Central memory CD8-positive, alpha-beta T cell (primary cell): ENCODE measurements around the gene ZFYVE21.
A peak's percentile ranks its signal among the peaks of the same experiment; 100 is the strongest.

Source experiments
- ATAC-seq: fragments of 150-1000 bp; cut with Tn5 transposase; replicated peaks from 2 replicates; pipeline ENCODE4 v1.10.0; 2022; ENCODE audit warnings: mild to moderate bottlenecking, moderate FRiP score, moderate number of reproducible peaks; ENCODE audit not compliant: poor library complexity, severe bottlenecking; ENCODE audit errors: extremely low read depth
- DNase-seq, 2 donors: peaks; one replicate each; pipeline ENCODE4 v3.0.0; 2021; ENCODE audit warnings: low spot score in 2 of 2
- H3K27ac Mint-ChIP-seq: one replicate; pipeline ENCODE4 v1.8.0; 2022; ENCODE audit warnings: low read depth, mild to moderate bottlenecking, moderate library complexity, mixed read lengths
- H3K27me3 Mint-ChIP-seq: one replicate; pipeline ENCODE4 v1.8.0; 2022; ENCODE audit warnings: mixed read lengths
- H3K36me3 Mint-ChIP-seq: one replicate; pipeline ENCODE4 v1.8.0; 2022; ENCODE audit warnings: mild to moderate bottlenecking, moderate library complexity, mixed read lengths; ENCODE audit not compliant: insufficient read depth
- H3K4me1 Mint-ChIP-seq: one replicate; pipeline ENCODE4 v1.8.0; 2022; ENCODE audit warnings: mixed read lengths
- H3K4me3 Mint-ChIP-seq: one replicate; pipeline ENCODE4 v1.8.0; 2022; ENCODE audit warnings: mild to moderate bottlenecking, moderate library complexity, mixed read lengths
- H3K9me3 Mint-ChIP-seq: one replicate; pipeline ENCODE4 v1.8.0; 2022; ENCODE audit warnings: mixed read lengths

ZFYVE21 gene

GRCh38 chr14:103711516-103712431 lies 3.8 kb upstream of the ZFYVE21 start:
- no peak overlapping the region for H3K4me3 Mint-ChIP-seq

GRCh38 chr14:103712633-103713247 lies 2.9 kb upstream of the ZFYVE21 start:
- H3K4me3 Mint-ChIP-seq = no peak overlapping the region

More at GRCh38 chr14:103711516-103712431, 3.8 kb upstream of the ZFYVE21 start:
- Mint-ChIP-seq H3K27me3 (no peaks in the 10 kb centered on the region), H3K9me3 (no peaks in the 10 kb centered on the region), H3K4me1 (peaks cover 20% of the 10 kb centered on the region), H3K36me3 (peaks cover 18% of the 10 kb centered on the region), H3K27ac (no peak overlapping the region)
- ATAC-seq (no peak), DNase-seq (no peak)

GRCh38 chr14:103713304-103714062 lies 2.1 kb upstream of the ZFYVE21 start:
- H3K27ac Mint-ChIP-seq = peak overlapping the region; percentile 78
- DNase-seq (no peak), ATAC-seq (no peak)
- H3K4me3 Mint-ChIP-seq = peak overlapping the region; percentile 93
- no peaks in the 10 kb centered on the region for H3K27me3 Mint-ChIP-seq
- H3K4me1 Mint-ChIP-seq = peaks cover 37% of the 10 kb centered on the region
- H3K9me3 Mint-ChIP-seq = no peaks in the 10 kb centered on the region
- peaks cover 14% of the 10 kb centered on the region for H3K36me3 Mint-ChIP-seq

More at GRCh38 chr14:103712633-103713247, 2.9 kb upstream of the ZFYVE21 start:
- Mint-ChIP-seq H3K27ac (peak overlapping the region; percentile 78), H3K36me3 (peaks cover 18% of the 10 kb centered on the region), H3K9me3 (no peaks in the 10 kb centered on the region), H3K27me3 (no peaks in the 10 kb centered on the region), H3K4me1 (peaks cover 30% of the 10 kb centered on the region)
- no peak for ATAC-seq
- no peak for DNase-seq

GRCh38 chr14:103714063-103714724 lies 1.4 kb upstream of the ZFYVE21 start:
- no peaks in the 10 kb centered on the region for H3K27me3 Mint-ChIP-seq
- peaks cover 14% of the 10 kb centered on the region for H3K36me3 Mint-ChIP-seq
- ATAC-seq = no peak
- peak overlapping the region; percentile 93 for H3K4me3 Mint-ChIP-seq
- peaks cover 44% of the 10 kb centered on the region for H3K4me1 Mint-ChIP-seq
- peak overlapping the region; percentile 94 for H3K27ac Mint-ChIP-seq
- DNase-seq = no peak
- H3K9me3 Mint-ChIP-seq = no peaks in the 10 kb centered on the region

GRCh38 chr14:103716091-103716801 lies 636 bp downstream of the ZFYVE21 start:
- H3K9me3 Mint-ChIP-seq = no peaks in the 10 kb centered on the region
- H3K27ac Mint-ChIP-seq = no peak overlapping the region
- H3K27me3 Mint-ChIP-seq = no peaks in the 10 kb centered on the region
- no peak for ATAC-seq
- peaks cover 15% of the 10 kb centered on the region for H3K36me3 Mint-ChIP-seq
- peak overlapping the region; percentile 93 for H3K4me3 Mint-ChIP-seq
- peaks cover 51% of the 10 kb centered on the region for H3K4me1 Mint-ChIP-seq
- DNase-seq = no peak

- Mint-ChIP-seq H3K27me3 (no peaks in the 10 kb centered on the region), H3K36me3 (peaks cover 16% of the 10 kb centered on the region), H3K4me3 (peak overlapping the region; percentile 93), H3K27ac (no peak overlapping the region), H3K4me1 (peaks cover 53% of the 10 kb centered on the region), H3K9me3 (no peaks in the 10 kb centered on the region)
- DNase-seq = no peak
- ATAC-seq = no peak
Observed at GRCh38 chr14:103716899-103717411, 1.3 kb downstream of the ZFYVE21 start.

- no peak overlapping the region for H3K27ac Mint-ChIP-seq
- H3K36me3 Mint-ChIP-seq = peaks cover 16% of the 10 kb centered on the region
- peaks cover 46% of the 10 kb centered on the region for H3K4me1 Mint-ChIP-seq
- H3K27me3 Mint-ChIP-seq = no peaks in the 10 kb centered on the region
- no peak for ATAC-seq
- no peak overlapping the region for H3K4me3 Mint-ChIP-seq
- no peaks in the 10 kb centered on the region for H3K9me3 Mint-ChIP-seq
- DNase-seq = no peak
Observed at GRCh38 chr14:103718572-103718971, 3.0 kb downstream of the ZFYVE21 start.

- no peak overlapping the region for H3K4me3 Mint-ChIP-seq
- peaks cover 41% of the 10 kb centered on the region for H3K4me1 Mint-ChIP-seq
- H3K36me3 Mint-ChIP-seq = peaks cover 10% of the 10 kb centered on the region
- no peak for DNase-seq
- H3K9me3 Mint-ChIP-seq = no peaks in the 10 kb centered on the region
- H3K27ac Mint-ChIP-seq = no peak overlapping the region
- H3K27me3 Mint-ChIP-seq = no peaks in the 10 kb centered on the region
- no peak for ATAC-seq
Observed at GRCh38 chr14:103719751-103720150, 4.1 kb downstream of the ZFYVE21 start.

GRCh38 chr14:103721334-103722120 lies 5.9 kb downstream of the ZFYVE21 start:
- H3K4me3 Mint-ChIP-seq = no peak overlapping the region
- no peaks in the 10 kb centered on the region for H3K9me3 Mint-ChIP-seq
- H3K27me3 Mint-ChIP-seq = no peaks in the 10 kb centered on the region
- DNase-seq (no peak), ATAC-seq (no peak)
- peaks cover 4% of the 10 kb centered on the region for H3K36me3 Mint-ChIP-seq
- H3K27ac Mint-ChIP-seq = no peak overlapping the region
- peaks cover 35% of the 10 kb centered on the region for H3K4me1 Mint-ChIP-seq

GRCh38 chr14:103723748-103724081 lies 8.1 kb downstream of the ZFYVE21 start:
- Mint-ChIP-seq H3K27ac (no peak overlapping the region), H3K9me3 (no peaks in the 10 kb centered on the region), H3K4me3 (no peak overlapping the region), H3K36me3 (peaks cover 2% of the 10 kb centered on the region), H3K27me3 (no peaks in the 10 kb centered on the region), H3K4me1 (peaks cover 13% of the 10 kb centered on the region)
- ATAC-seq (no peak), DNase-seq (no peak)

- Mint-ChIP-seq H3K27ac (no peak overlapping the region), H3K36me3 (peaks cover 4% of the 10 kb centered on the region), H3K9me3 (no peaks in the 10 kb centered on the region), H3K27me3 (no peaks in the 10 kb centered on the region), H3K4me1 (peaks cover 9% of the 10 kb centered on the region), H3K4me3 (no peak overlapping the region)
- DNase-seq (no peak), ATAC-seq (no peak)
Observed at GRCh38 chr14:103724116-103724515, 8.5 kb downstream of the ZFYVE21 start.
